NCI-H1694 treated with DMSO at 0.1 percent for 48 hours (cell line): ENCODE measurements around the gene CIB4.

Source experiments
- DNase-seq: peaks from one replicate; lab custom pipeline; 2025; lab: John Stamatoyannopoulos, UW

The CIB4 gene

DNA sequence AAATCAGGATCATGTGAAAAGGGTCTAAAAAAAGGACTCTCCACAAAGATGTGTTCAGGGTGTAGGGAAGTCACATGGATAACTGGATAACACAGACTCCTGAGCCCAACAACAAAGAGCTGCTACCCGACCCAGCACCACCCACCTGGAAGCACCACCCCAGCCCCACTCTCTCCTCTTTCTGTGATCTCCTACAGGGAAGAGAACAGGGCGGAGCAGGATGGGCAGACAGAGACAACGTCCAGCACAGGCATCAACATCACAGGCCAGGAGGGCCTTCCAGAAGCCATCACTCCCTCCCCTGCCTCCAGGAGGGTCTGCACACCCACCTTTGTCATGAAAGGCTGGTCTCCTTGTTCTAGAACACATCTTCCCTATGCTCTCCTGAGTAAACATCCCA is 1.3 kb upstream of the CIB4 start:
- DNase-seq = no peak

DNA sequence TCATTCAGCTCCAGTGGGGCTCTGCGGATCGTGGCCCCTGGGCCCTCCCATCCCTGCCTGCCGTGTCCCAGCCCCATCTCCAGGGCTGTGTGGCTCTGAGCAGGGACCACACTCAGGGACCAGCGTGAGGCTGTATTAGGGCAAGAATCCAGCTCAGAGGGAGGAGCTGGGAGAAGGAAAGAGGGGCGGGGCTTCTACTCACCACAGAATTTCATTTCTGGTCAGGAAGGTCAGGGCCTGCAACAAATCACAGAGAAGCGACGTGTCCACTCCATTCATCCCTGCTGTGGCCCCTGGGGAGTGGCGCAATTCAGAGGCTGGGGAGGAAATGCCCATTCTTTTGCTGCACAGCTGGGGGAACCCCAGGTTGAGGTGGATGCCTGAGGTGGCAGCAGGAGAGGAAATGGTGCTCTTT is 828 bp downstream of the CIB4 start:
- no peak for DNase-seq

DNA sequence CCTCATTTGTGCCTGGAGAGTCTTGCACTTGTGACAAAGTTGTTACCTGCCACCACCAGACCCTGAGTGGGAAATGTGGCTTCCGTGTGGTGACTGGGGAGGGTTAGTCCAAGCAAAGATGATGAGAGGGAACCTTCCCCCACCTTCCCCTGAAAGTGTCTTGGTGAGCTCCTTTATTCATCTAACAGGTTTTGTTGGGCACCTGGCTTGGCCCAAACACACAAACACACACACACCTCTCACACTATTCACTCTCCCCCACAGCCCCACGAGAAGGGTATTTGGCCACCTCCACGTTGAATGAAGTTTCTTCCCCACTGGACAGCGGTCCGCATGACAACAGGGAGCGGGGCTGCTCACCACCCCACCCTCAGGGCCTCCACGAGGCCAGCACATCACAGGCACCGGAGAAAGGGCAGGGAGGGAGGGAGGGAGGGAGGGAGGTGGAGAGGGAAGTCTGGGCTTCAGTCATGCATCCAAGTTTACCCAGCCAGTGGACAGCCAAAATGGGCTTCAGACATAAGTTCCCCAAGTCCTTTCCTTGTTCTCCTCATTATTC is 1.4 kb downstream of the CIB4 start:
- no peak for DNase-seq

DNA sequence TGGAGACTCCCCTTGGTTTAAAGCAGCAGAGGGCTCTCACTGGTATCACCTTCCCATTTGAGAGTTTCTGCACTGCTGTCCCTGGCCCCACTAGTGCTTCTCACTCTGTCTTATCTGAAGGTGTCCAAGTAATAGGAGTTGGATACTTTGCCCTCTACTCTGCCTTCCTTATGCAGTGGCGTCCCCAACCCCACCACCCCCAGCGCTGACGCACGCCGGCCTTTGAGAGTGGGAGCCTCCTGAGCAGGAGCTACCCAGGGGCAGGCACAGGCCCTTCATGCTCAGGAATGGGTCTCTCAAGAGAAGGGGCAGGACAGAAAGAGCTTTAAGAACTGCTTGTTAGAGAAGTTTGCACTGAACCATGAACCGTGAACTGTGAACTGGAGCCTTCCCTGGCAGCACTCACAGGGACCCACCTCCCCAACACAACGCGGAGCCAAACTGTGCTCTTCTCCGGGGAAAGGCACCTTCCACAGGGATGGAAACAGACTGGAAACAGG is 3.3 kb downstream of the CIB4 start:
- no peak for DNase-seq

DNA sequence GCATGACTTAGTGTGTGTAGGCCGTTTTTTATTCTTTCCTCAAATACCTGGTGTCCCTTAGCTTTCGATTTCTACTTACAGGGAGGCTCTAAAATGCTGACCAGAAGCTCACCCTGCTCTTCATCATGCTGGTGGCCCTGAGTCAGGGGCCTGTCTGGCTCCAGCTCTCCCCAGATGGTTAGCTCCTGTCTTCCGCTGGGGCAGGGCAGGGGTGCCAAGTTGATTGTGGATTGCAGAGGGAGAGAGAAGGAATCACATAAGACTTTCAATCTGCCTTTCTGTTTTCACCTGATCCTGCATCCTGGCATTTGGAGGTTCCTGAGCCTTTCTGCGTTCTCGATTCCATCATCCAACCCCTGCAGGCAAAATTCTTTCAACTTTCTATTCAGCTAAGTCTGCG is 4.2 kb downstream of the CIB4 start:
- DNase-seq = no peak

DNA sequence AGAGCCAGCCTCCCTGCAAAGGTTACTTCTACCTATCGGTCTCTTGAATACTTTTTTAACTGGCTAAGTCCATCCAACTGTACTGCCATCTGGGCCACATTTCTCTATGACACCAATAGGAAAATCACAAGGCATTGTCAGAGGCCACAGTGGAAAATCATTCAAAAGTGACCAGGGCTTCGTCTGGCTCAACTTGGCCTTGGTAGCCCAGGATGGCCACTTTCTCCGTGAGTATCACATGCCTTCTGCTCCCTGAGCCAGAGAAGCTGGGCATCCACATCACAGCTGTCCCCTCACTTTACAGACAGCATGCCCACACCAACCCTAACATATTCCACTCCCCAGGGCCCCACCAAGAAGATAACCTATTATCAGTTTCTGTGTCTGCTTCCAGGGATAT is 5.8 kb downstream of the CIB4 start:
- DNase-seq = no peak

DNA sequence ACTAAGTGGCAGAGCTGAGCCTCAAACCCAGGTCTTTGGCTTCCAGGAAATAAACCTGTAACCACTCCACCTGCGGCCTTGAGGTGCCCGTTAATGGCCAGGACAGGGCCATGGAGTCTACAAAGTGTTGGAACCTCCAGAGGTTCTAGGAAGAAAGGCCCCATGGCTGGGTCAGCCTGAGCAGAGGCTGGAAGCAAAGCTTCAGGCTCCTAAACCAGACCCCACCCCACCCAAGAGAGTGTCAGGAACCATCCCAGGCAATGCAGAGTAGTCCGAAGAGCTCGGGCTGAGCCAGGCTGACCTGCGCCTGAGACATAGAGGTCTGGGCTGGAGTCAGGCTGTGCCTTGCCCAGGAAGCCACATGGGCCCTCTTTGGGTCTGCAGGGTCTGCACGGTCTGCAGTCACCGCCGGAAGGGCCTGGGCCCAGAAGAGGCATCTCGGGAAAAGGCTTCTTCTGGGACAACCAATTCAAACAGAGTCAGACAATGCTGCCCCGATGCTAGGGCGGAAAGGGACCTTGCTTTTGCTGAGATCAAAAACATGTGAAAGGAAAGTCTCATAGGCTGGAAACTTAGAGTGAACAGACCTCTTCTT is 6.4 kb downstream of the CIB4 start:
- no peak for DNase-seq

DNA sequence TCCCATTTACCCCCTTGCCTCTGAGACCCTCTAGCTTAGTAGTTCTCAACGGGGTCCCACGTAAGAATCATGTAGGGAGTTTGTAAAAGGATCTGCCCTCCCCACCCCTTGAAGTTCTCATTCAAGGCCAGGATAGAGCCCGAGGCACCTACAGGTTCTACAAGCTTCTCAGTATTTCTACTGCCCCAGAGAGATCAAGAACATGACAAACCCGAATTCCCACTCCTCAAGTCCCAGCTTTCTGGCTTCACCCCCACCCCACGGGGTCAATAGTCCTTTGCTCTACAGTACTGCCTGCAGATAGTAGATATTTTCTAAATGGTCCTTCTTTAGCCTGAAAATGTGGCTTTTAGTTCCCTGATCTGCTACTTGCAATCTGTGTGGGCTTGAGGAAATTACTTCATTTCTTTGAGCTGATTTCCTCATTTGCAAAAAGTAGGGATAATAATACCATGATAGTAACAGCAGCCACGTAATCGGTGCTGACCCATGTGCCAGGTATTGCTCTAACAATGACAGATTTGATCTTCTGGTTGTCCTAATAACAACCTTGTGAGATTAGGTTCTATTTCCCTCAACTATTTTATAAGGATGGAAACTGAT is 7.1 kb downstream of the CIB4 start:
- DNase-seq = no peak

DNA sequence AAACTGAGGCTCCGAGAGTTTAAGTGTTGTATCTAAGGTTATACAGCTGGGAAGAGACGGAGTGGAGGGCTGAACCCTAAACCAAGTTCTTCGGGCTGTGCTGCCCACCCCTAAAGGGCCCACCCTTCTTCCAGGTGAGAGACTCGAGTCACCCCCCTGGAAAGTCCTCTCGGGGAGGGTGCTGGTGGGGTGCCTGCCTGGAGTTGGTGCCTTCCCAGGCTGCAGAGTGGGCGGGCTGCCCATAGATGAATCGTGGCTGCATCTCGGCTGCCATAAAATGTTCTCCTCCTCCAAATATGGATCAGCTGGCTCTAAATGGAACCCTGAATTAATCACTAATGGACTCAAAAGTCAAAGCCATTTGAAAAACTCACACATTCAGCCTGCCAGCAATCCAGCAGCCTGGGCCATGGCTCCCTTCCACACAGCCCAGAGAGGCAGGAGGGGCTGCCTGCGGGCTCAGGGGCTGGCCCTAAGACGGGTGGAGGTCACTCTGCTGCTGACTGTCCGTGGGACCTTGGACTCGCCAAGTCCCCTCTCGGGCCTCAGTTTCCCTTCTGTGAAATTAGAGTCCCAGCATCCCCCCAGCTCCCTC is 7.7 kb downstream of the CIB4 start:
- DNase-seq = no peak

DNA sequence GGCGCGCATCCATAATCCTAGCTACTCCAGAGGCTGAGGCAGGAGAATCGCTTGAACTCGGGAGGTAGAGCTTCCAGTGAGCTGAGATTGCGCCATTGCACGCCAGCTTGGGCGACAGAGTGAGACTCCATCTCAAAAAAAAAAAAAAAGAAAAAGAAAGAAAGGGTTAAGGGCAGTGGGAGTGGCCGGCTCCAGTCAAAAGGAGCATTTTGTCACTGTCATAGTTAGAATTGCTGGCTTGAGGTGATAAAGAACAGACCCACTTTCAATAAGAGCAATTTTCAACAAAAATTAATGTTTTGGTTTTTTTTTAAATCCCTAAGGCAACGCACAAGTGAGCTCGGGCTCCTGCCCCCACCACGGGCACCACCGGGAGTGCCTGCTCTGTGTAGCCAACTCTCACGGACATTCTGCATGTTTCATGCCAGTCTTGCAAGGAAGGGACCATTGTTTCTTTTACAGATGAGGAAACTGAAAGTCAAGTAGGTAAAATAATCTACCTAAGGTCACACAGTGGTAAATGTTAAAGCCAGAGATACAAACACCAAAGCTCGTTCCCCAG is 8.5 kb downstream of the CIB4 start:
- no peak for DNase-seq

DNA sequence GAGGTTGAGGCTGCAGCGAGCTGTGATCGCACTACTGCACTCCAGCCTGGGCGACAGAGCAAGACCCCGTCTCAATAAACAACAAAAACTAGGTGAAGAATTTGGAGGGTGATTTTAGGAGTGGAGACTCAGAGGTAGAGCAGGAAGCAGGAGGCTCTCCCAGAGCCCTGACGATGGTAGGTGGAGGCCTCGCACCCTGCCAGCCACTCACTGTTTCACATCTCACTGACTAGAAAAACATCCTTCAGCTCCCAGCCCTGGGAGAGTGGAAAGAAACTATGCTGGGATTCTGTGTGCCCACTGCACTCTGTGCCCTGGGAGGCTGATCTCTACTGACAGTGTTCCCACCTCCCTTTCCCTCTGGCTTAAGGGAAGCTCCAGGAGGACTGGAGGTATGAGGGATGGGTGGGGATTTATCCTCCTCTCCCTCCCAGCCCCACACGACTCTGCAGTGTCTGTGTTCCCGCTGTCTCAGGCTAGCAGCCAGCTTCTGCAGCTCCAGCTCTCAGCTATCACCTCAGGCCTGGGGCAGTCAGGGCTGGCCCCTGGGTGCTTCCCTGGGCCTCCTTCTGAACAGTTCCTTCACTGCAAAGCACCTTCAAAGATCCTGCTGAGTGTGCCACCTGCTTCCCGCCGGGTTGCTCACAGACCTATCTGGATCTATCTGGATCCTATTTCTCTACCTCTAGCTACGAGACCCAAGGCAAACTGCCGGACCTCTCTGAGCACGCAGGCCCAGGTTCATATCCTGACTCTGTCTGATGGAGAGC is 9.6 kb downstream of the CIB4 start:
- no peak for DNase-seq

DNA sequence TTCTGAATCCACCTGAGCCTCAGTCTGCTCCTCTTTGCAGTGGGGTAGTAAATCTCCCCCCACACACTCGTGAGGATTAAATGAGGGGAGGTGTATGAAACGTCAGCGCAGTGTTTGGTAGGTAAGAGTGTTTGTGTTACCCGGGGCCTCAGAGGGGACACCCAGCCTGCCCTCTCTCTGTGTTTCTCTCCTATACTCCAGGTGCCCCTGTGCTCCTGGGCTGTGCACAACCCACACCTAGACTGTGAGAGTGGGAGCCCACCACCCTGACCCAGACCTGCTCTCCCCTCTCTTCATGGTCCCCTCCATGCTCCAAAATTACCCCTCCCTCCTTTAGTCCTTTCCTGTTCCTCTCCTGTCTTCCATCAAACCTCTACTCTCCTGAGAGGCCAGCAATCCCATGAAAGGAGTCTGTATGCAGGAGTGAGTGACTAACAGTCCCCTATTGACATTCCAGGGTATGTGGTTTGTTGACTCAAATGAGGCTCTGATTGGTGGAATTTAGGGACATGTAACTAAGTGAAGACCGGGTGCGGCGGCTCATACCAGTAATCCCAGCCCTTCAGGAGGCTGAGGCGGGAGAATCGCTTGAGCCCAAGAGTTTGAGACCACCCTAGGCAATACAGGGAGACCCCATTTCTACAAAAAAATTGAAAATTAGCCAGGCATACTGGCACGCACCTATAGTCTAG is 10.4 kb downstream of the CIB4 start:
- no peak for DNase-seq

DNA sequence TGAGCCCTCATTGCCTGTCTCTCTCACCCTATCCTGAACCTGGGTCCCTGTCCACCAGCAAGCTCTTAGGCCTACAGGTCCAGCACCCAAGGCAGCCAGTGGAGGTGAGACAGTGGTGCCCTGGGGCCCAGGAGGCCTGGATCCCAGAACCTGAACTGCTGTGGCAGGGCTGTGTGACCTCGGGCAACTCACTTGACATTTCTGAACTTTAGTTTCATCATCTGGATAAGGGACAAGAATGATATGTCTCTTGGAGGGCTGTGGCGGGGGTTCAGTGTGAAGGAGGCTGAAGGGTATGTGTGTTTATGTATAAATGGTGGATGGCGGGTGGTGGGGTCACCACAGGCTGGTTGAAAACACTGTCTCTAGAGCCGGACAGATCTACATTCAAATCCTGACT is 10.9 kb downstream of the CIB4 start:
- no peak for DNase-seq

DNA sequence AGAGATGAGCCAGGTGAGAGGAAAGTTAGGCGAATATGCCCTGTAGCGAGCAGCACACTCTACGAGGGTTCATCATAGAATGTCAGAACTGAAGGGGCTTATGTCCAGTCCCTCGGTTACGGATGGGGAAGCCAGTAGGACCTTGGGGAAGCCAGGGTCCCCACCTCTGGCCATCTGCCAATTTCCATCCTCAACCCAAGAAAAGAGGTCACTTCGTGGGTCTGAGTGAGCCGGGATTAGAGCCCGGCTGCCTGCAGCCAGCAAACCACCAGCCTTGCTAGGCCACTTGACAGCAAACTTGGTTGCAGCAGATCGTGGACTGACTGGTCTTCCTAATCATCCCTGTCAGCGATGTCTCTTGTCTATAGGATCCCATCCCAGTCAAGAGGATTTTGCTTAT is 11.4 kb downstream of the CIB4 start:
- no peak for DNase-seq

DNA sequence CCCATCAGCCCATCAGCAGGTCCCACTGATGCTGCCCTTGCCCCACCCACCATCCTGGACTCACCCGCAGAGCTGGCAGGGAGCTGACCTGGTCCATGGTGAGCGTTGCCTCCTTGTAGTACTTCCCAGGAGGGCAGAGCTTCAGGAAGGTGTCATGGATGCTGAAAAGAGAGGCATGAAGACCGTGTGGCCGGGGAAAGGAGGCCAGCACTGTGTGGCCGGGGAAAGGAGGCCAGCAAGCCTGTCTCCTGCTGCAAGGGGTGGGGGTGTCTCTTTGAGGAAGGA is 11.9 kb downstream of the CIB4 start:
- DNase-seq = no peak

DNA sequence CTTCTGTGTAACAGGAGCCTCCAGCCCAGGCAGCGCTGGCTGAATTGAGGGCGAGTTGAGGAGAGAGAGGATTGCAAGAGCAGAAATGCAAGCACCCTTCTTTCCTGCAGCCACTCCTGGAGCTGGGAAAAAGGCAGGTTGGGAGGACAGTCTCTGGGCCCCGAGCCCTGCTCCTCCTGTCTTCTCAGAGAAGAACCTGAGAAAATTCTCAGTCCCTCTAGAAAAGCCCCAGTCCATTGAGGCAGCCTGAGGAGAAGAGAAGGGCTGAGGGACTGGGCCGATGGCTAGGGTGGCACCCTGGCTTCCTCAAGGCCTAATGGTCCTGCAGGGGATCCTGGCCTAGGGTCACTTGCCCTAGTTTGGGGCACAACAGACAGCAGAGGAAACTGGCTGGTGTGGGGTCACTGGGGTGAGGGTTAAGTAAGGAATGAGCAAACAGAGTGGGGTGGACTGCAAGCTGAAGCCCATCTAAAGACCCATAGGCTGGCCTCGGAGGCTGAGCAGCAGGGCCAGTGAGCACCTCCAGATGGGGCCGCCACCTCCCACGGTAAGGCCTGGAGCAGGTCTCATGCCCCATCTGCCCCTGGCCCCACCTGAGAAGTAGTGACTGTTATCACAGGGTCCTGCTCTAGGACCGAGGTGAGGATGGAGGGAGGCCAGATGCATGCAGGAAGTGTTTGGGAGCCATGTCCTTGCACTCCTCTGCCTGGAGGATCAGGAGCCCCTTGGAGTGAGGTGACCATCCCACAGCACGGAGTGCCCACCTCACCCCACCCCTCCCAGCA is 12.4 kb downstream of the CIB4 start:
- no peak for DNase-seq

DNA sequence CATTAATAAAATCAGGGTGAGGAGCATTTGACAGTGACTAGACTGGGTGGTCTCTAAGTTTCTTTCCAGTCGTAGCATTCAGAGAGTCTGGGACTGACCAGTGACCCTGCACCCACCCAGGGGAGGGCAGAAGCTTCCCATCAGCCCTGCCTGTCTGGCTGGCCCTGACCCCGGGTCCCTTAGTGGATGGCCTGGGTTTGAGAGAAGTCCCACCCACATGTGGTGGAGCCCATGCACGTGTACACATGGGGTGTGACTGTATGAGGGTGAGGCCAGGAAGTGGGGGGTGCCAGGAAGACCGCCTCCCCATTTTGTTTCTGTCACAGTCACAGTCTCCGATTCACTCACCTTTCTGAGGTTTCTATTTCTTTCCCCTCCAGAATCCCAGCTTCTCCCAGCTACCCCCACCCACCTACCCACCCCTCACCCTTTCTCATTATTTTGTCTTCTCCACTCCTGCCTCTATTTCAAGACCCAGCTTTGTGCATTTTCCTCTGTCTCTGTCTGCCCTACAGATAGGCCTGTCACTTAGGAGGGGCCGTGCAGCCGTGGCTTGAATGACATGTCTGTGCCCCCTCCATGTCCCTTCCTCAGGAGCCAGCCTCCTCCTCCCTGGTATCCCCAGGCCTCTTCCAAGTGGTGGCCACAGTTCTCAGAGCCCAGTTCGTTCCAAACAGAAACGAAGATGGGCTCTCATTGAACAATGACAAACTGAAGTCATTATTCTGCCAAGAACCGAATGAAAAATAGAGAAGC is 13.6 kb downstream of the CIB4 start:
- DNase-seq = no peak

DNA sequence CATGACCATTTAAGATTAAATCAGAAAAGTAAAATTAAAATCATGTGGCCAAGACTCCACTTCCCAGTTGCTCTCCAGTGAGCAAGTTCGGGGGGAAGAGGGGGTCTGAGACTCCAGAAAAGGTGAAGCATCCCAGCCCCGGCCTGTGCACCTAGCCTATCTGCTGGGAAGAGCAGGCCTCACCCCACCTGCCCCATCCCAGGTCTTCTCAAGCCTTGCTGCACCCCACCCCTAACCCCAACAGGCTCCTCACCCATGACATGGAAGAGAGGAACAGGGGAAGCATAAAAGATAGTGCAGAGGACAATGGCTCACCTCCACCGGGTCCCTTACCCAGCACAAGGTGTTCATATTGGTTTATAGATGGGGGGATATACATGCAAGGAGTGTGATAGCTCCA is 14.6 kb downstream of the CIB4 start:
- no peak for DNase-seq

DNA sequence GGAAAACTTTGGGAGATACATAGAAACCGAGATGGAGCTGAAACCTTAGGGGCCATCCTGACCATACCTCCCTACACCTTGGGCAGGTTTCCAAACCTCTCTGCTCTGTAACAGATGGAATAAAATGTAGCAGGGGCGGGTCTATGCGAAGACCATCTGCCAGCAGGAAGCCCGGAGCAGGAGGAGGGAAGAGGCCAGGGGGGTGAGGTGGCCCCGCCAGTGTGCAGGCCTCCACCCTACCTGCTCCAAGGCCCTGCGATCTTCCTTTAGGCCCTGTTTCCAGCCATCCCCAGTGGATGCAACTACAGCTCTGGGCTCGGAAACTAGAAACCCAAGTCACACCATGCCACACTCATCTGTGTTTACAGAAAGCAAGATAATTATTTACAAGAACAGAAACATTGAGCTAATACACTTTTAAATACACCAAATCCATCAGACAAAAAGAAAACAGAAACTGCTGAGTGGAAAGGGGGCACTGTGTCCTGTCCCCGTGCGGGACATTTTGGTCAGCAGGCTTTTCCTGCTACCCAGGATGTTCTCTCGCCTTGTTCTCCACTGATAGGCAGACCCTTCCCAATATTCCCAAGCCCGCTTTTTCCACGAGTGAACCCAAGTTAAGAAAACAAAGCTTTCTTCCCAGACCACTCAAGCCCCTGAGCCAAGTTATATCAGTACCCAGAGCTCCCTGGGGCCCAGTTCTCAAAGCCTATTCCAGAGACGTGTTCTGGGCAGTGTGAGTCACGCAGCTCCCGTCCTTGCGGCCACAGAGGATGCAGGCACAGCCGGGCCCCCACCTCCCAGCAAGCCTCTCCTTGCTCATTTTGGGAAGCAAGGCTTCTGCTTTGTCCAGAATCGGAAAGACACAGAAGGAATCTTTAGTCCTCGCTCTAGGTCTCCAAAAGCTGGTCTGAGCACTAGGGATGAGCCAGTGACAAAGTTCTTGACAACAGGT is 17.3 kb downstream of the CIB4 start:
- peak; percentile 95 for DNase-seq
